ENCODE results near the gene ARL4C. TPM values are rescaled to one million over a fixed set of nuclear protein-coding genes. Genes with fewer than 3 reads are reported as not detected.

Gene ARL4C
- total and polyA plus RNA-seq, 8 donors, result 2.4 to 15.4 (median 4.9) TPM

- WGBS, 2 donors, result 62 to 75% methylated on average over 9 of the region's 9 CpGs
- FAIRE-seq (no peak), ATAC-seq (peak in 3 of 4 donors; percentile 28 to 49 (median 37)), DNase-seq (no peak)
- H3K36me3 ChIP-seq, result no peaks in the 10 kb centered on the region
- H3K4me3 ChIP-seq, result no peak overlapping the region
- TF ChIP-seq CTCF (IDR thresholded peaks at IDR 0.05), result no peak
- no peak overlapping the region for H3K27ac ChIP-seq
- H3K27me3 ChIP-seq, result no peaks in the 10 kb centered on the region
- intact Hi-C loops (cut with DNase I), result no loop called here
- H3K4me1 ChIP-seq, result no peaks in the 10 kb centered on the region
- H3K9me3 ChIP-seq, result no peaks in the 10 kb centered on the region
These were observed 13.2 kb downstream of the ARL4C start for GRCh38 chr2:234483568-234484251.

DNA sequence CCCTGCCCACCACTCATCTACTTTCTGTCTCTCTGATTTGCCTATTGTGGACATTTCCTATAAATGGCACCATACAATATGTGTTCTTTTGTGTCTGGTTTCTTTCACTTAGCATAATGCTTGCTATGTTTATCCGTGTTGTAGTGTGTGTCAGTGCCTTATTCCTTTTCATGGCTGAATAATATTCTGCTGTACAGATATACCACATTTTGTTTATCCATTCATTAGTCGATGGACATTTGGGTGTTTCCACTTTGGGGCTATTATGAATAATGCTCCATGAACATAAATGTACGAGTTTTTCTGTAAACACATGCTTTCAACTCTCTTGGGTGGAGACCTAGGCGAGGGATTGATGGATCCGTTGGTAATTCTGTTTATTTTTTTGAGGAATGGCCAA is 15.6 kb downstream of the ARL4C start:
- Histone ChIP-seq H3K36me3 (no peaks in the 10 kb centered on the region), H3K9me3 (no peaks in the 10 kb centered on the region), H3K27ac (no peak overlapping the region), H3K4me1 (no peaks in the 10 kb centered on the region), H3K27me3 (no peaks in the 10 kb centered on the region), H3K4me3 (no peak overlapping the region)
- no peak for TF ChIP-seq CTCF (IDR thresholded peaks at IDR 0.05)
- ATAC-seq, result no peak
- no peak for FAIRE-seq
- no peak for DNase-seq
- WGBS, 2 donors, result 68 to 82% methylated on average over 5 of the region's 5 CpGs
- intact Hi-C loops (cut with DNase I), result no loop called here

- Histone ChIP-seq H3K9me3 (no peaks in the 10 kb centered on the region), H3K4me1 (no peaks in the 10 kb centered on the region), H3K4me3 (no peak overlapping the region), H3K27me3 (no peaks in the 10 kb centered on the region), H3K27ac (no peak overlapping the region), H3K36me3 (no peaks in the 10 kb centered on the region)
- WGBS, 2 donors, result 69 to 70% methylated on average over 3 of the region's 3 CpGs
- ATAC-seq (no peak), DNase-seq (no peak), FAIRE-seq (no peak)
- TF ChIP-seq CTCF (IDR thresholded peaks at IDR 0.05), result no peak
- intact Hi-C loops (cut with DNase I), result no loop called here
These were observed 16.5 kb downstream of the ARL4C start for GRCh38 chr2:234480337-234480736.

GRCh38 chr2:234479465-234479864 is 17.4 kb downstream of the ARL4C start:
- Histone ChIP-seq H3K4me1 (no peaks in the 10 kb centered on the region), H3K36me3 (no peaks in the 10 kb centered on the region), H3K27me3 (no peaks in the 10 kb centered on the region), H3K4me3 (no peak overlapping the region), H3K9me3 (no peaks in the 10 kb centered on the region), H3K27ac (no peak overlapping the region)
- no peak for DNase-seq
- ATAC-seq, result no peak
- 86 to 92% methylated on average over 9 of the region's 9 CpGs for WGBS, 2 donors
- intact Hi-C loops (cut with DNase I), result no loop called here
- no peak for FAIRE-seq
- no peak for TF ChIP-seq CTCF (IDR thresholded peaks at IDR 0.05)

GRCh38 chr2:234478121-234478858 is 18.6 kb downstream of the ARL4C start:
- H3K36me3 ChIP-seq, result no peaks in the 10 kb centered on the region
- ATAC-seq (no peak), FAIRE-seq (no peak), DNase-seq (no peak)
- H3K27ac ChIP-seq, result no peak overlapping the region
- no peak for TF ChIP-seq CTCF (IDR thresholded peaks at IDR 0.05)
- no peaks in the 10 kb centered on the region for H3K9me3 ChIP-seq
- intact Hi-C loops (cut with DNase I), result no loop called here
- no peaks in the 10 kb centered on the region for H3K4me1 ChIP-seq
- H3K4me3 ChIP-seq, result no peak overlapping the region
- WGBS, 2 donors, result 61% methylated on average over 4 of the region's 4 CpGs
- no peaks in the 10 kb centered on the region for H3K27me3 ChIP-seq
